GM06990 (cell line): ENCODE results near the gene PDCD1LG2.

Source experiments
- DNase-seq: peaks from one replicate; pipeline ENCODE4 v3.0.0-alpha.2; 2011; ENCODE audit not compliant: insufficient read length; ENCODE audit errors: extremely low read depth
- H3K27me3 ChIP-seq: replicated peaks from 2 replicates; pipeline ENCODE4 v1.6.0; 2011; ENCODE audit warnings: low read length; ENCODE audit not compliant: control insufficient read depth, insufficient read depth
- H3K36me3 ChIP-seq: 2 replicates; pipeline ENCODE4 v1.5.1; 2011; ENCODE audit warnings: low read length; ENCODE audit not compliant: control insufficient read depth, insufficient read depth
- H3K4me3 ChIP-seq: replicated peaks from 2 replicates; pipeline ENCODE4 v1.5.1; 2011; ENCODE audit warnings: low read depth, mild to moderate bottlenecking, control low read depth, low read length
- TF ChIP-seq, protein P1 (sequence below): IDR thresholded peaks from 2 replicates; pipeline ENCODE4 v1.5.1; 2011; ENCODE audit warnings: low read length, control low read depth, mild to moderate bottlenecking, inconsistent platforms; ENCODE audit not compliant: insufficient read depth, poor library complexity, severe bottlenecking

PDCD1LG2 gene

DNA sequence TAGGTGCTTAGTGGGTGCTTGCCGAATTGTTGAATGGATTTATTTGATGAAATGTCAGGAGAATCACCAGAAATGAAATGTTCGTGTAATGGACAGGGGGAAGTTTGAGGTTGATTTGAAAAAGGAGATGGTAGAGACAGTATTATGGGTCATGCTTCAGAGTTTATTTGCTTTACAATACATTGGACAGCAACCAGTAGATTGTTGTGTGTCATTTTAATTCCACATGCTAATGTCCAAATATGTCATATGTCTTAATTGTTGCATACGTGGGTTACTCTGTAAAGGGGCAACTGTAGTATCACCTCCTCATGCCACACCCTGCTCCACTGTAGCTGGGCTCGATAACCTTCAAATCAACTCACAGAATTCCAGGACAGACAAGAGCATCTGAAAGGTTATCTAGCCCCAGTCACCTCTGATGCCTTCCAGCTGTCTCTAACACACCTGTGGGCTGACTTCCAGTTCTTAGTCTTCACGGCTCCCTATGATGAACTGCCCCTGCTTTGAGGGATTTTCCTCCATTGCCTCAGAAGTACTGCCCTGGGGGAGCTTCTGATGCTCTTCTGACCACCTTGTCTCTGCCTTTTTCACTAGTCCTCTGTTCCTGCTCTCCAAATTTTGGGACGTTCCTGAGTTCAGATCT is 1.7 kb downstream of the PDCD1LG2 start:
- Histone ChIP-seq H3K4me3 (peak overlapping the region; percentile 49), H3K27me3 (no peaks in the 10 kb centered on the region), H3K36me3 (peaks cover 1% of the 10 kb centered on the region)
- TF ChIP-seq, protein P1, sequence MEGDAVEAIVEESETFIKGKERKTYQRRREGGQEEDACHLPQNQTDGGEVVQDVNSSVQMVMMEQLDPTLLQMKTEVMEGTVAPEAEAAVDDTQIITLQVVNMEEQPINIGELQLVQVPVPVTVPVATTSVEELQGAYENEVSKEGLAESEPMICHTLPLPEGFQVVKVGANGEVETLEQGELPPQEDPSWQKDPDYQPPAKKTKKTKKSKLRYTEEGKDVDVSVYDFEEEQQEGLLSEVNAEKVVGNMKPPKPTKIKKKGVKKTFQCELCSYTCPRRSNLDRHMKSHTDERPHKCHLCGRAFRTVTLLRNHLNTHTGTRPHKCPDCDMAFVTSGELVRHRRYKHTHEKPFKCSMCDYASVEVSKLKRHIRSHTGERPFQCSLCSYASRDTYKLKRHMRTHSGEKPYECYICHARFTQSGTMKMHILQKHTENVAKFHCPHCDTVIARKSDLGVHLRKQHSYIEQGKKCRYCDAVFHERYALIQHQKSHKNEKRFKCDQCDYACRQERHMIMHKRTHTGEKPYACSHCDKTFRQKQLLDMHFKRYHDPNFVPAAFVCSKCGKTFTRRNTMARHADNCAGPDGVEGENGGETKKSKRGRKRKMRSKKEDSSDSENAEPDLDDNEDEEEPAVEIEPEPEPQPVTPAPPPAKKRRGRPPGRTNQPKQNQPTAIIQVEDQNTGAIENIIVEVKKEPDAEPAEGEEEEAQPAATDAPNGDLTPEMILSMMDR: no peak
- no peak for DNase-seq

DNA sequence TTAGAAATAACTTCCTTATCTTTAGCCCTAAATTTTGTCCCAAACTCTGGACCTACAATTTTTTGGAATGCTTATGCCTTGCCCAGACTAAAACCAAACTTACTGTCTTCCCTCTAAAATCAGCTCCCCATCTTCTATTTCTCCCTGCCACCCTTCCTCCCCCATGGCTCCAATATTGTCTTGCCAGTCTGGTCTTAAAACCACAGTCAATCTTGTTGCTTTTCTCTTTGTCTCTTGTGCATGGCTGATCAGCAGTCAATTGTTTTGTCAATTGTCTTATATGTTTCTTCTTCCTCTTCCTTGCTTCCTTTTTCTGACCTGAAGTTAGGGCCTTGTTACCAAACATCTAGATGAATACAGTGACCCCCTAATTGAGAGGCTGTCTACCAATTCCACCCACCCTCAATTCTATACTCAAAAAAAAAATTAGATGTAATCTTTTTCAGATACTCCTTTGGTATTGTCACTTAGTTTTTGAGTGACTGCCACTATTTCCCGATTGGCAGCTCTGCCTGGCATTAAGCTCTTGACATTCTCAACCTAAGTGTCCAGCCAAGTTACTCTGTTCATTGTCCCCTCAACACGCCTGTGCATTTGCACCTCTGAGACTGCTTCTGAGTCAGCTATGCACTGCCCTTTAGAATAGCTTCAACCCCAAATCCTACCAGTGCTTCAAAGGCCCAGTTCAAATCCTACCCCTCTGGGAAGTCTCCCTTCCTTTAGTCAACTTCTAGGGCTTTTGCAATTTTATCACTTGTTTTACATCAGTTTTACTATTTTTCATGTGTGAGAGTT is 2.5 kb downstream of the PDCD1LG2 start:
- TF ChIP-seq, protein P1: no peak
- H3K36me3 ChIP-seq: peaks cover 1% of the 10 kb centered on the region
- DNase-seq: no peak
- H3K27me3 ChIP-seq: no peaks in the 10 kb centered on the region
- peak overlapping the region; percentile 49 for H3K4me3 ChIP-seq

DNA sequence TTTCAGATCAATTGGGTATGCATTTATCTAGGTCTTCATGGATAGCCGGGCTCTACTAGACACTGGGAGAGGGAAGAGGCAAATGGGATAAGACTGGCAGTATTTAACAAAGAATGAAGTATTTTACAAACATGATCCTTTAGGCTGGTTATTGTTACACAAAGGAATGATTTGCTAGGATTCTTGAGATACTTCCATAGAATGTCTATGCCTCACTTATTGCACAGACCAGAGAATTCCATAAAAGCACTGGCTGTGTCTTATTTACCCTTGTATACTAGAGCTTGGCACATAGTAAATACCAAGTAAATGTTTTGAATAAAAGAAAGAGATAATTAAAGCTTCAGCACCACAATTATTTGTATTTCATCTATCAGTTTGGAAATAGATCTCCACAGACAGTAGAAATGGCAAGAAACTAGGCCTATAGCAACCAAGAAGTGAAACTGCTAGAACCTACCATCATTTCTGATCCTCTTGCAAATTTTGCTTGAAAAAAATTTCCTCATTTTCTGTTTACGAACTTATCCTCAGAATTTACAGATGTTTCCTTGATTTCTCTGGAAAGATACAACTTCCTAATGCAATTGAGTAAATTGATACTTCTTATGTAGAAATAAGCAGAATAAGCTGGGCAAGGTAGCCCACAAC is 3.8 kb downstream of the PDCD1LG2 start:
- TF ChIP-seq, protein P1: no peak
- no peak for DNase-seq
- peaks cover 1% of the 10 kb centered on the region for H3K36me3 ChIP-seq
- no peak overlapping the region for H3K4me3 ChIP-seq
- no peaks in the 10 kb centered on the region for H3K27me3 ChIP-seq

DNA sequence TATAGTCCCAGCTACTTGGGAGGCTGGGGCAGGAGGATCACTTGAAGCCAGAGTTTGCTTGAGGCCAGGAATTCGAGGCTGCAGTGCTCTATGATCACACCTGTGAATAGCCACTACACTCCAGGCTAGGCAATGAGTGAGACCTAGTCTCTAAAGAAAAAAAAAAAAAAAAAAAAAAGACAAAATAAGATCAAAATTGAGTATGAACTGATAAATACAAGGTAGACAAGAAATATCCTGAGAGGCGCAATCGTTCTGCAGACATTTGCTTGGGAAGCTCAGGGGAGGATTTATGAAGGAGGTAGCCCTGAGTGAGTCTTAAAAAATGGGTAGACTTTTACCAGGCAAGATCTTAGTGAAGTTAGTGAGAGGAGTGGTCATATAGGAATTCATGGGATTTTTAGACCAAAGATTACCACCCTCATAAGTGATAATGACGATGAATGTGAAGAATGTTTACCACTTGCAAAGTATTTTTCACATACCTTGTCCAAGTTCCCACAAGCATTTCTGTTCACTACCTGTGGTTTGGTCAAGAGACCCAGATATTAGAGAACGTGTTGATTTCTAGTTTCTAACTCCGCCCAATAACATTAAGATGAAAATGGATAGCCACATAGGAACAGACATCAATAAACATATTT is 4.4 kb downstream of the PDCD1LG2 start:
- TF ChIP-seq, protein P1: no peak
- no peak for DNase-seq
- H3K4me3 ChIP-seq: no peak overlapping the region
- H3K27me3 ChIP-seq: no peaks in the 10 kb centered on the region
- H3K36me3 ChIP-seq: peaks cover 1% of the 10 kb centered on the region

DNA sequence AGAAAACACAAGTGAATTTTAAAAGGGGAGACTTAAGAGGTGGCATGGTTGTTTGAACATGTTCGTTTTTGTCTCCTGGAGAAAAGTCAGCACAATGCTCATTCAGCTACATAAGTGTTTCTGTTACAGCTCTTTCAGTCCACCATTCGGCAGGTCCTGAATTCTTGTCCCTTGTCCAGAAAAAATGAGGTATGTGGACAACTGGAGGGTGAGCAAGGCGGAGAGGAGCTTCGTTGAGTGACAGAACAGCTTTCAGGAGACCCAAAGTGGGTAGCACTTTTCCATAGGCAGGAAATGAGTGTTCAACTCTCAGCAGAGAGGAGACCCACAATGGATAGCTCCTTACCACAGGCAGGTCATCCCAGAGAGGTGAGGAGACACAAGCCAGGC is 4.9 kb downstream of the PDCD1LG2 start:
- no peak for DNase-seq
- TF ChIP-seq, protein P1: no peak
- Histone ChIP-seq H3K27me3 (no peaks in the 10 kb centered on the region), H3K36me3 (peaks cover 1% of the 10 kb centered on the region), H3K4me3 (no peak overlapping the region)
